ENCODE measurements around the gene INAFM2.

INAFM2 gene

GRCh38 chr15:40293905-40294895, 29.3 kb upstream of the INAFM2 start:
- H3K27me3 ChIP-seq, result no peaks in the 10 kb centered on the region
- H3K4me3 ChIP-seq (ENCODE audit: low read depth in 1 of 2, low read length in 1 of 2), result no peak overlapping the region
- TF ChIP-seq, protein P1, sequence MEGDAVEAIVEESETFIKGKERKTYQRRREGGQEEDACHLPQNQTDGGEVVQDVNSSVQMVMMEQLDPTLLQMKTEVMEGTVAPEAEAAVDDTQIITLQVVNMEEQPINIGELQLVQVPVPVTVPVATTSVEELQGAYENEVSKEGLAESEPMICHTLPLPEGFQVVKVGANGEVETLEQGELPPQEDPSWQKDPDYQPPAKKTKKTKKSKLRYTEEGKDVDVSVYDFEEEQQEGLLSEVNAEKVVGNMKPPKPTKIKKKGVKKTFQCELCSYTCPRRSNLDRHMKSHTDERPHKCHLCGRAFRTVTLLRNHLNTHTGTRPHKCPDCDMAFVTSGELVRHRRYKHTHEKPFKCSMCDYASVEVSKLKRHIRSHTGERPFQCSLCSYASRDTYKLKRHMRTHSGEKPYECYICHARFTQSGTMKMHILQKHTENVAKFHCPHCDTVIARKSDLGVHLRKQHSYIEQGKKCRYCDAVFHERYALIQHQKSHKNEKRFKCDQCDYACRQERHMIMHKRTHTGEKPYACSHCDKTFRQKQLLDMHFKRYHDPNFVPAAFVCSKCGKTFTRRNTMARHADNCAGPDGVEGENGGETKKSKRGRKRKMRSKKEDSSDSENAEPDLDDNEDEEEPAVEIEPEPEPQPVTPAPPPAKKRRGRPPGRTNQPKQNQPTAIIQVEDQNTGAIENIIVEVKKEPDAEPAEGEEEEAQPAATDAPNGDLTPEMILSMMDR (IDR thresholded peaks at IDR 0.05), result no peak
- H3K36me3 ChIP-seq, result peaks cover 100% of the 10 kb centered on the region
- no peaks in the 10 kb centered on the region for H3K9me3 ChIP-seq
- H3K27ac ChIP-seq, result peak overlapping the region; percentile 55
- H3K4me1 ChIP-seq (ENCODE audit: control insufficient read depth in 1 of 2, insufficient read depth in 1 of 2, low read depth in 1 of 2, low read length in 1 of 2), result peaks cover 7 to 8% of the 10 kb centered on the region in 2 experiments

GRCh38 chr15:40295297-40295696, 28.2 kb upstream of the INAFM2 start:
- Histone ChIP-seq H3K4me3 (ENCODE audit: low read depth in 1 of 2, low read length in 1 of 2) (no peak overlapping the region), H3K36me3 (peaks cover 100% of the 10 kb centered on the region), H3K4me1 (ENCODE audit: control insufficient read depth in 1 of 2, insufficient read depth in 1 of 2, low read depth in 1 of 2, low read length in 1 of 2) (peaks cover 7 to 8% of the 10 kb centered on the region in 2 experiments), H3K27me3 (no peaks in the 10 kb centered on the region), H3K9me3 (no peaks in the 10 kb centered on the region), H3K27ac (no peak overlapping the region)
- TF ChIP-seq, protein P1 (IDR thresholded peaks at IDR 0.05), result no peak

GRCh38 chr15:40295877-40296560, 27.5 kb upstream of the INAFM2 start:
- H3K4me3 ChIP-seq (ENCODE audit: low read depth in 1 of 2, low read length in 1 of 2), result no peak overlapping the region

DNA sequence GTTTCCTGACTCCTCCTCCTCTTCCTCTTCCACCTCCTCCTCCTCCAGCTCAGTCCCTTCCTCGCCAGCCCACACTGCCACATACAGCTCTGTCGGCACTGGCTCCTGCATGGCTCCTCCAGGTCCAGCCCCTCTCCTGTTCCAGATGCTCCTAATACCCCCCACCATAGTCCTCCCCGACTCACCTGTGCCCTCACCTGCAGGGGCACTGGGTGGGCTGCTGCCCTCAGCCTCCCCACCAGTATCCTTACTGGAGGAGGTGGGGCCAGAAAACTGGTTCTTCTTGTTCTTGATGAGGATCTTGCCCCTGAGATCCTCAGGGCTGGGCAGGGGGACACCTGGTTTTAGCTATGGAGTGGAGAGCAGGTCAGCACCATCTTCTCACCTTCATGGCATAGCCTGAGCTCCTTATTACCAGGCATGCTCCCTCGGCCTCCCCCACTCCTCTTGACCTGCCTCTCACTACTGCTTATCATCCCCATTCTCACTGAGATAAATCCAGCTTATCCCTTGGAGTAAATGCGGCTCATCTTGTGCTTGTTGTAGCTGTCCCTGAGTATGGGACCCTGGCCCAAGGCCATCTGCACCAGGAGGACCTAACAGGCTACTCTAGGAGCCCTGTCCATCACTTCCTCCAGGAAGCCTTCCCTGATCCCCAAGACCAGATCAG, 26.8 kb upstream of the INAFM2 start:
- Histone ChIP-seq H3K27me3 (no peaks in the 10 kb centered on the region), H3K27ac (no peak overlapping the region), H3K36me3 (peaks cover 100% of the 10 kb centered on the region), H3K4me1 (ENCODE audit: control insufficient read depth in 1 of 2, insufficient read depth in 1 of 2, low read depth in 1 of 2, low read length in 1 of 2) (peaks cover 18 to 19% of the 10 kb centered on the region in 2 experiments), H3K4me3 (ENCODE audit: low read depth in 1 of 2, low read length in 1 of 2) (no peak overlapping the region), H3K9me3 (no peaks in the 10 kb centered on the region)
- TF ChIP-seq, protein P1 (IDR thresholded peaks at IDR 0.05), result no peak

More at GRCh38 chr15:40295877-40296560, 27.5 kb upstream of the INAFM2 start:
- H3K4me1 ChIP-seq (ENCODE audit: control insufficient read depth in 1 of 2, insufficient read depth in 1 of 2, low read depth in 1 of 2, low read length in 1 of 2), result peaks cover 12% of the 10 kb centered on the region in 2 experiments
- peak overlapping the region; percentile 33 for H3K27ac ChIP-seq
- TF ChIP-seq, protein P1 (IDR thresholded peaks at IDR 0.05), result no peak
- peaks cover 100% of the 10 kb centered on the region for H3K36me3 ChIP-seq
- no peaks in the 10 kb centered on the region for H3K27me3 ChIP-seq
- H3K9me3 ChIP-seq, result no peaks in the 10 kb centered on the region

DNA sequence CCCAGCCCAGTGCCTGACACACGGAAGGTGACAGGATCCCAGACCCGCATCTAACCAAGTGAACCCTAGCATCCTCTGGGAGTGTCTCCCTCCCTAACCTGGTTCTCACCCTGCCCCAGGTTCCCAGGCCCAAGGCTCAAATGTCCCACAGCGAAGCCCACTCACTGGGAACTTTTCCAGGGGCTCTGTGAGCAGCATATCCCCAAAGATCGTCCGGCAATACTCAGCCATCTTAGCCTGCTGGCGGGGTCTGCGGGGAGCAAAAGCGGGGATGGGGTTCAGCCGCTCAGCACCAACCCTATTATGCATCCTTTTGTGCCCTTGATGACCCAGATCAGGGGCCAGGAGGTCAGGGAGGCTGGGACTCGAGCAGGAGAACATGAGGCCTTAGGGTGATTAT, 26.1 kb upstream of the INAFM2 start:
- H3K9me3 ChIP-seq, result no peaks in the 10 kb centered on the region
- TF ChIP-seq, protein P1 (IDR thresholded peaks at IDR 0.05), result no peak
- no peak overlapping the region for H3K27ac ChIP-seq
- peaks cover 100% of the 10 kb centered on the region for H3K36me3 ChIP-seq
- H3K27me3 ChIP-seq, result no peaks in the 10 kb centered on the region
- H3K4me3 ChIP-seq (ENCODE audit: low read depth in 1 of 2, low read length in 1 of 2), result no peak overlapping the region
- H3K4me1 ChIP-seq (ENCODE audit: control insufficient read depth in 1 of 2, insufficient read depth in 1 of 2, low read depth in 1 of 2, low read length in 1 of 2), result peaks cover 24 to 26% of the 10 kb centered on the region in 2 experiments

Data from neutrophil (primary cell).